ENCODE data around the gene PSMB10.
"Not testable (repeated sequence)": the region's sequence is repeated elsewhere in the genome, so short reads cannot be mapped to it uniquely, and the experiment has no call there.

PSMB10 gene

DNA sequence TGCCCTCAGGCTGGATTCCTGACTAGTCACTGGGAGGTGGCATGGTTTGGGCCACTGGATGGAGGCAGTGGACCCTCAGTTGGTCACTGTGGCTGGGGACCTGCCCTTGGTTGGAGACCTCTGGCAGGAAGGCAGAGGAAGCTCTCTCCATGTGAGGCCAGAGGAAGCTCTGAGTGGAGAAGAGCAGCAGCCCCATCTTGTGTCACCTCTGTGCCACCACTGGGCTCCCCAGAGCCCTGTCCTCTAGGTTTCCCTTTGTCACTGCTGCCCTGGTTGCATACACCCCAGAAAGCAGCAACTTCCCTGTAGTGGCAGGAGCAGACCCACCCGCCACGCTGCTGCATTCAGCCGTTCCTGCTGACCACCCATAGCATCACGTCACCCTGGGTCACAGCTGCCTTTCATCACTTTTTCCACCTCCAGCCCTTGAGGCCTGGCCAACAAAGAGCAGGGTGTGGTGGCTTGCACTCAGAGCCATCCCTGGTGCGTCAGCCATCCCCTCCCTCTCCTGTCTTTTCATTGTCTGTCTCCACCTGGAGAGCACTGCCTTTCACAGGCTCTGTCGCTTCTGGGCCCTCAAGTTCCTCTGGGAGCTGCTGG lies 16.9 kb downstream of the PSMB10 start:
- Histone ChIP-seq H3K4me1 (ENCODE audit: insufficient read depth, poor library complexity, severe bottlenecking) (peaks cover 6% of the 10 kb centered on the region), H3K9me3 (ENCODE audit: severe bottlenecking) (no peaks in the 10 kb centered on the region), H3K4me3 (ENCODE audit: severe bottlenecking) (no peak overlapping the region), H3K27ac (ENCODE audit: poor library complexity, severe bottlenecking) (no peak overlapping the region), H3K36me3 (ENCODE audit: low read depth) (no peaks in the 10 kb centered on the region), H3K27me3 (ENCODE audit: insufficient read depth, poor library complexity, severe bottlenecking) (no peaks in the 10 kb centered on the region)
- TF ChIP-seq, protein P1, sequence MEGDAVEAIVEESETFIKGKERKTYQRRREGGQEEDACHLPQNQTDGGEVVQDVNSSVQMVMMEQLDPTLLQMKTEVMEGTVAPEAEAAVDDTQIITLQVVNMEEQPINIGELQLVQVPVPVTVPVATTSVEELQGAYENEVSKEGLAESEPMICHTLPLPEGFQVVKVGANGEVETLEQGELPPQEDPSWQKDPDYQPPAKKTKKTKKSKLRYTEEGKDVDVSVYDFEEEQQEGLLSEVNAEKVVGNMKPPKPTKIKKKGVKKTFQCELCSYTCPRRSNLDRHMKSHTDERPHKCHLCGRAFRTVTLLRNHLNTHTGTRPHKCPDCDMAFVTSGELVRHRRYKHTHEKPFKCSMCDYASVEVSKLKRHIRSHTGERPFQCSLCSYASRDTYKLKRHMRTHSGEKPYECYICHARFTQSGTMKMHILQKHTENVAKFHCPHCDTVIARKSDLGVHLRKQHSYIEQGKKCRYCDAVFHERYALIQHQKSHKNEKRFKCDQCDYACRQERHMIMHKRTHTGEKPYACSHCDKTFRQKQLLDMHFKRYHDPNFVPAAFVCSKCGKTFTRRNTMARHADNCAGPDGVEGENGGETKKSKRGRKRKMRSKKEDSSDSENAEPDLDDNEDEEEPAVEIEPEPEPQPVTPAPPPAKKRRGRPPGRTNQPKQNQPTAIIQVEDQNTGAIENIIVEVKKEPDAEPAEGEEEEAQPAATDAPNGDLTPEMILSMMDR (IDR thresholded peaks at IDR 0.05; ENCODE audit: poor library complexity, severe bottlenecking): no peak
- DNase-seq (ENCODE audit: low spot score) (no peak), ATAC-seq (ENCODE audit: low read depth) (no peak)

DNA sequence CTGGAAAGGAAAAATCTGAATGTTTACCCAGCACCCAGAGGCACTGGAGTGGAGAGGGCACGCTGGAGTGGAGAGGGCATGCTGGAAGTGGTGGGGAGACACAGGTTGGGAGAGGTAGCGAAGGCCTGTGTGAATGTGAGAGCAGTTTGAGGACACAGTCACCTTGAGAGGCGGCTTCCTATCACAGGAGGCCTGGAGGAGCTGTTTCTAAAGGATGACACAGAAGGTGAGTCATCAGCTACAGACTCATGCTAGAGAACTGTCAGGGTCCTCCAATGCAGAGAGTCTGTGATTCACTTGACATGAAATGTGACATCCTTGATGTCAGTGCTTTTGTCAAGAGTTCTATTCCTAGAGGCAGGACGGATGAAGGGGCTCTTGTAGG lies 18.8 kb downstream of the PSMB10 start:
- H3K27ac ChIP-seq (ENCODE audit: poor library complexity, severe bottlenecking): peak overlapping the region; percentile 33

DNA sequence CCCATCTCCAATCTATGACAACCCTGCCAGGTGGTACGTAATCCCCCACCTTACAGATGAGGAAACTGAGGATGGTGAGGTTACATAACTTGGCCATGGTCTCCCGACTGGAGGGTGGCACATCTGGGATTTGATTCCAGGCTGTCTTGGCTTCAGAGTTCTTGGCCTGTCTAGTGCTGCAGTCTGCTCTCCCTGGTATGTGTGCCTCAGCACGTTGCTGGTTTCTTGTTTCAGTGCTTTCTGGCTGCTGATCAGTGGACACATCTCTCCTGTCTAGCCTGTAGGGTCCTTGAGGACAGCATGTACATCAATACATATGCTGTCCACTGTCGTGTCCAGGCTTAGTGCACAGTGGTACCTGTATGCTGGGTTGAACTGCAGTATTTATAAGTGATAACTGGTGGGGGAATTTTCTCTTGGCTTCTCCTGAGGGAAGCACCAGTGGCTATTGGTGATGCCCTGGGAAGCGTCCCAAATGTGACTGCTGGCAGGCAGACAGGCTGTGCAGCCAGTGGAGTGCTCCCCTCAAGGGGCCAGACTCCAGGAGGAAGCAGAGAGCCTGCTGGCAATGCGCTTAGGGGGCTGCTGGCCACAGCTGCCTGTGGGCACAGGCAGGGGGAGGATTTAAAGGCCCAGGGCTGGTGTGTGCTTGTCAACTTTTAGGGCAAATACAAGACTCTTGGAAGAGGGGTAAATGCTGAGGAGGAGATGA lies 19.4 kb downstream of the PSMB10 start:
- Histone ChIP-seq H3K27me3 (ENCODE audit: insufficient read depth, poor library complexity, severe bottlenecking) (no peaks in the 10 kb centered on the region), H3K27ac (ENCODE audit: poor library complexity, severe bottlenecking) (peak overlapping the region; percentile 33), H3K4me1 (ENCODE audit: insufficient read depth, poor library complexity, severe bottlenecking) (peaks cover 6% of the 10 kb centered on the region), H3K9me3 (ENCODE audit: severe bottlenecking) (no peaks in the 10 kb centered on the region), H3K4me3 (ENCODE audit: severe bottlenecking) (no peak overlapping the region), H3K36me3 (ENCODE audit: low read depth) (peaks cover 3% of the 10 kb centered on the region; the same call in 1 of the 2 replicates)
- no peak for DNase-seq (ENCODE audit: low spot score)
- ATAC-seq (ENCODE audit: low read depth): no peak; the same call in 1 of the 3 replicates
- TF ChIP-seq, protein P1 (IDR thresholded peaks at IDR 0.05; ENCODE audit: poor library complexity, severe bottlenecking): no peak

More for the DNA sequence above, 18.8 kb downstream of the PSMB10 start:
- Histone ChIP-seq H3K27me3 (ENCODE audit: insufficient read depth, poor library complexity, severe bottlenecking) (no peaks in the 10 kb centered on the region), H3K36me3 (ENCODE audit: low read depth) (no peaks in the 10 kb centered on the region), H3K4me3 (ENCODE audit: severe bottlenecking) (no peak overlapping the region), H3K9me3 (ENCODE audit: severe bottlenecking) (no peaks in the 10 kb centered on the region), H3K4me1 (ENCODE audit: insufficient read depth, poor library complexity, severe bottlenecking) (peaks cover 6% of the 10 kb centered on the region)
- DNase-seq (ENCODE audit: low spot score): no peak
- TF ChIP-seq, protein P1 (IDR thresholded peaks at IDR 0.05; ENCODE audit: poor library complexity, severe bottlenecking): no peak
- ATAC-seq (ENCODE audit: low read depth): peak; percentile 96

DNA sequence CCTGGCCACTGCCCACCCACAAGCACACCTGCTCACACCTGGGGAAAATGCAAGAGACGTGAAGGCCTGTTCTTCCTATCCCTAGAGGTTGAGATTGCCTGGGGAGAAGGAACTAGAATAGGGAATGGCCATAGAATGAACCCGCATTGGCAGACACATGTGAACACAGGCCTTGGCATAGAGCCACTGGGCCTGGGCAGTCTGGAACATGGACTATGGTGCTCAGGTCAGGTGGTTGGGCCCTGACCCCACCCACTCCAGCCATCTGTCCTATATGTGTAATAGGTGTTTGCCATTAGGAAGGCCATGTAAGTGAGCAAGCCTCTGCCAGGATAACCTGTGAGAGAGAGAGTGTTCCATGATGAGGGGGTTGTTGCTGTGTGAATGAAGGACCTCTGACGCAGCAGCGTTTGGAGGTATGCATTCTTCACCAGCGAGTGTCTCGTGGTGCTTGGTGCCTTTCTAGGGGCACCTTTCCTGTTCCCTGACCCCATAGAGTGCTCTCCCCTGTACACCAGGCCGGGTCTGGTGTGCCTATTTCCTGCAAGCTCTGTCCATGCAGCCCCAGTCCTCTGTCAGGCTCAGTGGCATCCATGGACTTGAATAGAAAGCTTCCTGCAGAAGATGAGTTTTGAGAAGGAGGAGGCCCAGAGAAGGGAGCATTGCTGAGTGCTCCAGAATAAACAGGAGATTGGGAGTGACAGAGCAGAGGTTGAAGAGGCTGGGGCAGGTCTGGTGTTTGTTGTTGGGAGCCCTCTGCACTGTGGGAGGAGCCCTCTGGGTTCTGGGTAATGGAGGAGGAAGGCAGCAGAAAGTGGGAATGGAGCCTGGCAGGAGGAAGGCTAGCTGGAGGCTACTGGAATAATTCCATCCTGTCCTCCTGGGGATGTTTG lies 20.6 kb downstream of the PSMB10 start:
- Histone ChIP-seq H3K36me3 (ENCODE audit: low read depth) (peaks cover 6% of the 10 kb centered on the region; the same call in 1 of the 2 replicates), H3K4me3 (ENCODE audit: severe bottlenecking) (no peak overlapping the region), H3K27ac (ENCODE audit: poor library complexity, severe bottlenecking) (no peak overlapping the region), H3K9me3 (ENCODE audit: severe bottlenecking) (no peaks in the 10 kb centered on the region), H3K4me1 (ENCODE audit: insufficient read depth, poor library complexity, severe bottlenecking) (peaks cover 6% of the 10 kb centered on the region), H3K27me3 (ENCODE audit: insufficient read depth, poor library complexity, severe bottlenecking) (no peaks in the 10 kb centered on the region)
- ATAC-seq (ENCODE audit: low read depth) (no peak), DNase-seq (ENCODE audit: low spot score) (no peak)
- TF ChIP-seq, protein P1 (IDR thresholded peaks at IDR 0.05; ENCODE audit: poor library complexity, severe bottlenecking): no peak

DNA sequence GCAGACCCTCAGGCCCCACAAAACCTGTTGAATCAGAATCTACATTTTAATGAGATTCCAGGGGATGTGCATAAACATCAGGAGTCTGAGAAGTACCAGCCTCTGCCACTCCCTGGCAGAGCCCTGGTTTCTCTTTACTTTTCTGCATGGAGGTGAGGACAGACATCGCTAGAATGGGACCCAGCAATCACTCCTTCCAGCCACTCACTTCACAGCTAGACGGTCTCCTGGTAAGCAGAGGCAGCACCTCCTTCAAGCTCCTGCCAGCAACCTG lies 21.2 kb downstream of the PSMB10 start:
- ATAC-seq (ENCODE audit: low read depth); H3K27ac ChIP-seq (ENCODE audit: poor library complexity, severe bottlenecking): not testable (repeated sequence)

More for the DNA sequence above, 21.2 kb downstream of the PSMB10 start:
- H3K9me3 ChIP-seq (ENCODE audit: severe bottlenecking); DNase-seq (ENCODE audit: low spot score); H3K27me3 ChIP-seq (ENCODE audit: insufficient read depth, poor library complexity, severe bottlenecking); H3K4me3 ChIP-seq (ENCODE audit: severe bottlenecking); H3K4me1 ChIP-seq (ENCODE audit: insufficient read depth, poor library complexity, severe bottlenecking): not testable (repeated sequence)
- peaks cover 11% of the 10 kb centered on the region; the same call in 1 of the 2 replicates for H3K36me3 ChIP-seq (ENCODE audit: low read depth)
